ENCODE data around the gene PEMT. TPM values are rescaled to one million over a fixed set of nuclear protein-coding genes. Genes with fewer than 3 reads are reported as not detected.

Gene PEMT
- total RNA-seq, 2 donors from 2014 or later: 38.3 to 52.7 TPM

DNA sequence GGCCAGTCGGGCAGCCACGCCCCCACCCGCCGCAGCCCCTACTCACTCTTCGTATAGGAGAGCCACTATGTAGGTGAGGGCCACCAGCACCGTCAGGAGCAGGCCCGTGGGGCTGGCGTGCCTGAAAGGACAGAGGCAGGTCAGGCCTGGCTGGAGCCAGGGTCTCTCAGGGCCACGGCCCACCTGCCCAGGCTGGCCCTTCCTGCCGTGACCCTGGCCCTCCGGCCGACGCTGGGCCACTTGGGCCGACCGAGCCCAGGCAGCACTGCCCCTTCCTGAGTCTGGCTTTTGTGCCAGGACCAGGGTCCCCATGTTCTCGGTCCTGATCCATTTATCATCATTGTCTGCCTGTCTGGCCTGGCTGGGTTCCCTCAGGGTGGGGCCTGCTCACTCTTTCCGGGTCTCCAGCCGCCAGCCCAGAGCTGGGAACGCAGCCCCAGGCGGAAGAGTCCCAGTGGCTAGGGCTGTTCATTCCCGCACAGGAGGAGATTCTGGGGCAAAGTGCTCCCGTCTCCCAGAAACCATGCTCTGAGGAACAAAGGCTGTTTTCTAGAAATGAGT, 85.2 kb downstream of the PEMT start:
- H3K4me3 ChIP-seq (ENCODE audit: low read length): no peak overlapping the region
- H3K27me3 ChIP-seq (ENCODE audit: control insufficient read depth, insufficient read depth, low read length, poor library complexity, severe bottlenecking): no peaks in the 10 kb centered on the region
- WGBS, 2 experiments (ENCODE audit: insufficient coverage in 1 of 2, insufficient read length in 1 of 2): 92 to 93% methylated on average over 17 to 22 of the region's 22 CpGs
- no peaks in the 10 kb centered on the region for H3K36me3 ChIP-seq (ENCODE audit: control insufficient read depth, insufficient read depth, low read length)
- no peaks in the 10 kb centered on the region for H3K36me3 Mint-ChIP-seq (ENCODE audit: low read depth)
- H3K9me3 ChIP-seq (ENCODE audit: control insufficient read depth, low read length): no peaks in the 10 kb centered on the region
- H3K9ac ChIP-seq (ENCODE audit: extremely low read depth, low read length, poor library complexity, severe bottlenecking): no peak overlapping the region
- H3K4me1 ChIP-seq (ENCODE audit: control insufficient read depth, insufficient read depth, low read length): no peaks in the 10 kb centered on the region
- no peak overlapping the region for H3K27ac Mint-ChIP-seq
- no peak for DNase-seq
- TF ChIP-seq, protein P1, sequence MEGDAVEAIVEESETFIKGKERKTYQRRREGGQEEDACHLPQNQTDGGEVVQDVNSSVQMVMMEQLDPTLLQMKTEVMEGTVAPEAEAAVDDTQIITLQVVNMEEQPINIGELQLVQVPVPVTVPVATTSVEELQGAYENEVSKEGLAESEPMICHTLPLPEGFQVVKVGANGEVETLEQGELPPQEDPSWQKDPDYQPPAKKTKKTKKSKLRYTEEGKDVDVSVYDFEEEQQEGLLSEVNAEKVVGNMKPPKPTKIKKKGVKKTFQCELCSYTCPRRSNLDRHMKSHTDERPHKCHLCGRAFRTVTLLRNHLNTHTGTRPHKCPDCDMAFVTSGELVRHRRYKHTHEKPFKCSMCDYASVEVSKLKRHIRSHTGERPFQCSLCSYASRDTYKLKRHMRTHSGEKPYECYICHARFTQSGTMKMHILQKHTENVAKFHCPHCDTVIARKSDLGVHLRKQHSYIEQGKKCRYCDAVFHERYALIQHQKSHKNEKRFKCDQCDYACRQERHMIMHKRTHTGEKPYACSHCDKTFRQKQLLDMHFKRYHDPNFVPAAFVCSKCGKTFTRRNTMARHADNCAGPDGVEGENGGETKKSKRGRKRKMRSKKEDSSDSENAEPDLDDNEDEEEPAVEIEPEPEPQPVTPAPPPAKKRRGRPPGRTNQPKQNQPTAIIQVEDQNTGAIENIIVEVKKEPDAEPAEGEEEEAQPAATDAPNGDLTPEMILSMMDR (conservative IDR thresholded peaks at IDR 0.05): no peak
- no peaks in the 10 kb centered on the region for H3K9me3 Mint-ChIP-seq
- no peaks in the 10 kb centered on the region for H3K4me1 Mint-ChIP-seq
- no peaks in the 10 kb centered on the region for H3K27me3 Mint-ChIP-seq (ENCODE audit: insufficient read depth)
- no peak overlapping the region for H3K27ac ChIP-seq (ENCODE audit: low read depth, low read length)
- no peak overlapping the region for H3K4me3 Mint-ChIP-seq

DNA sequence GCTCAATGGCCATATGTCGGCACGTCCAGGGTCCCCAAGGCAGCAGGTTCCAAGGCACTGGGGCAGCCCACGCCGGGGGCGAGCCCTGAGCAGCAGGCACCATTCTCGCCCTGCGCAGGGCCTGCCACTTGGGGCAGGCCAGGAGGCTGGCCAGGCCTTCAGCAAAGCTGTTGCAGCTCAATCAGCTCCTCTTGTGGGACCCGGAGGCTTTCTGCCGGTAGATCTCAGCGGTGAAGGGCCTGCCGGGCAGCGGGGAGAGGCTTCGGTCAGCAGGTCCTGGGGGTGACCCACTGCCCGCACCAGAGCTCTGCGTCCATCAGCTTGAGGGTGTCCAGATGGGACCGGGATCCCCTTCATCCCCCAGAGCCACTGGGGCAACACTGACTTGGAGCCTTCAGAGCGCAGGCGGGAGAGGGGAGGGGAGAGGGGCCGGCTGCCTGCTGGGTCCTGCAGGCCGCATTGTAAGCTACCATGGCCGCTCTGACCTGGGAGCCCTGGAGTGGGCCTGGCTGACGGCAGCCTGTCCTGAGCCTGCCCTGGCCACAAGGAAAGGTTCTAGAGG, 85.8 kb downstream of the PEMT start:
- WGBS, 2 experiments (ENCODE audit: insufficient coverage in 1 of 2, insufficient read length in 1 of 2): 90 to 93% methylated on average over 14 to 22 of the region's 22 CpGs
- no peak overlapping the region for H3K27ac Mint-ChIP-seq
- no peaks in the 10 kb centered on the region for H3K27me3 Mint-ChIP-seq (ENCODE audit: insufficient read depth)
- Histone ChIP-seq H3K27me3 (ENCODE audit: control insufficient read depth, insufficient read depth, low read length, poor library complexity, severe bottlenecking) (no peaks in the 10 kb centered on the region), H3K9me3 (ENCODE audit: control insufficient read depth, low read length) (no peaks in the 10 kb centered on the region), H3K27ac (ENCODE audit: low read depth, low read length) (no peak overlapping the region), H3K9ac (ENCODE audit: extremely low read depth, low read length, poor library complexity, severe bottlenecking) (no peak overlapping the region), H3K4me1 (ENCODE audit: control insufficient read depth, insufficient read depth, low read length) (no peaks in the 10 kb centered on the region), H3K4me3 (ENCODE audit: low read length) (no peak overlapping the region), H3K36me3 (ENCODE audit: control insufficient read depth, insufficient read depth, low read length) (no peaks in the 10 kb centered on the region)
- no peaks in the 10 kb centered on the region for H3K36me3 Mint-ChIP-seq (ENCODE audit: low read depth)
- TF ChIP-seq, protein P1 (conservative IDR thresholded peaks at IDR 0.05): no peak
- H3K4me1 Mint-ChIP-seq: no peaks in the 10 kb centered on the region
- DNase-seq: no peak
- H3K9me3 Mint-ChIP-seq: no peaks in the 10 kb centered on the region
- H3K4me3 Mint-ChIP-seq: no peak overlapping the region

DNA sequence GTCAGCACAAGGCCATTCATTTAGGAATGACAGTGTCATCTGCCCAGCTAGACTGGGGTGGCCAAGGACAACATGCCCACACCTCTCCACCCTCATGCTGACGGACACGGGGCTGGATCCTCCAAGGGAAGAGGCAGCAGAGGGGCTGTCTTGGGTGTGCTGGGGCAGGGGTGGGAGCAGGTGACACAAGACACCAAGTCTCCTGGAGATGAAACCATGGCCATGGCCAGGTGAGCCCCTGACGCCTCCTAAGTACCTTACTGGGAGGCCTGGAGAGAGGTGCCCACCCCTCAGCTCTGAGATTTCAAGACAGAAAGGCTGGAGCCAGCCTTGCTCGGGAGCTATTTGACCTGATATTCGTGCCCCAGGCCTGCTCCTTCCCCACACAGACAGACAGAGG, 86.4 kb downstream of the PEMT start:
- H3K4me1 Mint-ChIP-seq: no peaks in the 10 kb centered on the region
- no peaks in the 10 kb centered on the region for H3K36me3 Mint-ChIP-seq (ENCODE audit: low read depth)
- H3K27ac Mint-ChIP-seq: no peak overlapping the region
- 92 to 100% methylated on average over 2 to 5 of the region's 5 CpGs for WGBS, 2 experiments (ENCODE audit: insufficient coverage in 1 of 2, insufficient read length in 1 of 2)
- no peaks in the 10 kb centered on the region for H3K27me3 ChIP-seq (ENCODE audit: control insufficient read depth, insufficient read depth, low read length, poor library complexity, severe bottlenecking)
- no peaks in the 10 kb centered on the region for H3K36me3 ChIP-seq (ENCODE audit: control insufficient read depth, insufficient read depth, low read length)
- no peak overlapping the region for H3K9ac ChIP-seq (ENCODE audit: extremely low read depth, low read length, poor library complexity, severe bottlenecking)
- TF ChIP-seq, protein P1 (conservative IDR thresholded peaks at IDR 0.05): no peak
- H3K27ac ChIP-seq (ENCODE audit: low read depth, low read length): no peak overlapping the region
- no peaks in the 10 kb centered on the region for H3K9me3 Mint-ChIP-seq
- H3K27me3 Mint-ChIP-seq (ENCODE audit: insufficient read depth): no peaks in the 10 kb centered on the region
- no peak overlapping the region for H3K4me3 ChIP-seq (ENCODE audit: low read length)
- H3K4me3 Mint-ChIP-seq: no peak overlapping the region
- H3K9me3 ChIP-seq (ENCODE audit: control insufficient read depth, low read length): no peaks in the 10 kb centered on the region
- no peak for DNase-seq
- no peaks in the 10 kb centered on the region for H3K4me1 ChIP-seq (ENCODE audit: control insufficient read depth, insufficient read depth, low read length)
